H9 (cell line): ENCODE data around the gene GDPD2. TPM values are rescaled to one million over a fixed set of nuclear protein-coding genes. Genes with fewer than 3 reads are reported as not detected.
A peak's percentile ranks its signal among the peaks of the same experiment; 100 is the strongest.

Source experiments
- DNase-seq: peaks from one replicate; pipeline ENCODE4 v3.0.0-alpha.2; 2017
- H2AFZ ChIP-seq: one replicate; pipeline ENCODE4 v1.6.1; 2013; ENCODE audit warnings: mild to moderate bottlenecking, low read length, control low read depth, moderate library complexity
- H2AK5ac ChIP-seq: 2 replicates; pipeline ENCODE4 v1.6.1; 2013; ENCODE audit warnings: low read length, control low read depth, mixed read lengths; ENCODE audit not compliant: insufficient read length
- H2BK120ac ChIP-seq: one replicate; pipeline ENCODE4 v1.6.1; 2013; ENCODE audit warnings: low read depth, mild to moderate bottlenecking, low read length, control low read depth, inconsistent platforms; ENCODE audit not compliant: poor library complexity, severe bottlenecking
- H2BK12ac ChIP-seq: 2 replicates; pipeline ENCODE4 v1.6.1; 2013; ENCODE audit warnings: low read length, control low read depth, mixed read lengths, low read depth; ENCODE audit not compliant: insufficient read length
- H2BK15ac ChIP-seq: 2 replicates; pipeline ENCODE4 v1.6.1; 2013; ENCODE audit warnings: low read depth, low read length, control low read depth
- H2BK20ac ChIP-seq: one replicate; pipeline ENCODE4 v1.6.1; 2013; ENCODE audit warnings: low read depth, mild to moderate bottlenecking, low read length, control low read depth, inconsistent platforms; ENCODE audit not compliant: poor library complexity, severe bottlenecking
- H2BK5ac ChIP-seq: 2 replicates; pipeline ENCODE4 v1.6.1; 2013; ENCODE audit warnings: low read length, control low read depth, mixed read lengths; ENCODE audit not compliant: insufficient read length
- H3K14ac ChIP-seq: 2 replicates; pipeline ENCODE4 v1.6.1; 2013; ENCODE audit warnings: low read length, control low read depth; ENCODE audit not compliant: insufficient read depth
- H3K18ac ChIP-seq: 2 replicates; pipeline ENCODE4 v1.6.1; 2013; ENCODE audit warnings: low read depth, mild to moderate bottlenecking, mixed read lengths, low read length, control low read depth; ENCODE audit not compliant: insufficient read length
- H3K23ac ChIP-seq: 2 replicates; pipeline ENCODE4 v1.6.1; 2013; ENCODE audit warnings: low read length, control low read depth, mixed read lengths, low read depth; ENCODE audit not compliant: insufficient read length
- H3K23me2 ChIP-seq: 2 replicates; pipeline ENCODE4 v1.6.1; 2013; ENCODE audit warnings: low read depth, mild to moderate bottlenecking, mixed read lengths, low read length, control low read depth; ENCODE audit not compliant: insufficient read length, poor library complexity, severe bottlenecking
- H3K27ac ChIP-seq: 2 replicates; pipeline ENCODE4 v1.5.1; 2013; ENCODE audit warnings: low read length, control low read depth, mixed read lengths, low read depth; ENCODE audit not compliant: insufficient read length
- H3K27me3 ChIP-seq: 2 replicates; pipeline ENCODE4 v1.6.1; 2013; ENCODE audit warnings: low read length, control low read depth, inconsistent platforms; ENCODE audit not compliant: insufficient read depth
- H3K4ac ChIP-seq: 2 replicates; pipeline ENCODE4 v1.6.1; 2013; ENCODE audit warnings: low read depth, mild to moderate bottlenecking, control low read depth, inconsistent platforms, low read length, moderate library complexity
- H3K4me1 ChIP-seq: 2 replicates; pipeline ENCODE4 v1.6.1; 2013; ENCODE audit warnings: low read length, control low read depth, inconsistent platforms; ENCODE audit not compliant: insufficient read depth
- H3K4me2 ChIP-seq: 2 replicates; pipeline ENCODE4 v1.6.1; 2013; ENCODE audit warnings: low read length, control low read depth, mixed read lengths; ENCODE audit not compliant: insufficient read length, insufficient read depth
- H3K56ac ChIP-seq: 2 replicates; pipeline ENCODE4 v1.6.1; 2013; ENCODE audit warnings: low read depth, mild to moderate bottlenecking, mixed read lengths, low read length, control low read depth; ENCODE audit not compliant: insufficient read length
- H3K79me1 ChIP-seq: 2 replicates; pipeline ENCODE4 v1.6.1; 2013; ENCODE audit warnings: low read depth, mild to moderate bottlenecking, moderate library complexity, low read length, control low read depth, inconsistent platforms; ENCODE audit not compliant: insufficient read depth, poor library complexity, severe bottlenecking
- H3K79me2 ChIP-seq: 2 replicates; pipeline ENCODE4 v1.6.1; 2013; ENCODE audit warnings: low read length, control low read depth, inconsistent platforms; ENCODE audit not compliant: insufficient read depth
- H3K9ac ChIP-seq: 2 replicates; pipeline ENCODE4 v1.6.1; 2013; ENCODE audit warnings: low read length, control low read depth, mixed read lengths; ENCODE audit not compliant: insufficient read length; ENCODE audit errors: extremely low read depth
- H3K9me3 ChIP-seq: one replicate; pipeline ENCODE4 v1.6.1; 2013; ENCODE audit warnings: low read depth, low read length, inconsistent platforms; ENCODE audit not compliant: control insufficient read depth
- H3T11ph ChIP-seq: one replicate; pipeline ENCODE4 v1.6.1; 2013; ENCODE audit warnings: mild to moderate bottlenecking, low read length, control low read depth, inconsistent platforms
- H4K20me1 ChIP-seq: one replicate; pipeline ENCODE4 v1.6.1; 2013; ENCODE audit not compliant: control insufficient read depth, insufficient read length, insufficient read depth
- H4K5ac ChIP-seq: 2 replicates; pipeline ENCODE4 v1.6.1; 2013; ENCODE audit warnings: low read depth, mild to moderate bottlenecking, mixed read lengths, low read length, control low read depth; ENCODE audit not compliant: insufficient read length
- H4K8ac ChIP-seq: replicated peaks from 2 replicates; pipeline ENCODE4 v1.6.1; 2013; ENCODE audit warnings: low read length, control low read depth, mixed read lengths, low read depth; ENCODE audit not compliant: insufficient read length
- H4K91ac ChIP-seq: 2 replicates; pipeline ENCODE4 v1.6.1; 2013; ENCODE audit warnings: low read depth, mild to moderate bottlenecking, moderate library complexity, mixed read lengths, low read length, control low read depth; ENCODE audit not compliant: insufficient read length
- H3K27ac Mint-ChIP-seq, 3 experiments: 2 replicates in 2 of 3; 3 replicates in 1 of 3; pipeline ENCODE4 v1.8.0; 2020 to 2021; ENCODE audit warnings: mixed read lengths in 3 of 3, mild to moderate bottlenecking in 1 of 3, moderate library complexity in 1 of 3
- H3K27me3 Mint-ChIP-seq: 2 replicates; pipeline ENCODE4 v1.8.0; 2021; ENCODE audit warnings: low read depth, mild to moderate bottlenecking, moderate library complexity, mixed read lengths
- H3K36me3 Mint-ChIP-seq, 3 experiments: 2 replicates in 2 of 3; 3 replicates in 1 of 3; pipeline ENCODE4 v1.8.0; 2020 to 2021; ENCODE audit warnings: low read depth in 3 of 3, mixed read lengths in 3 of 3; ENCODE audit not compliant: insufficient read depth in 1 of 3
- H3K4me1 Mint-ChIP-seq, 2 experiments: 2 replicates each; pipeline ENCODE4 v1.8.0; 2020; ENCODE audit warnings: mixed read lengths in 2 of 2
- H3K4me3 Mint-ChIP-seq, 2 experiments: 2 replicates in 1 of 2; 3 replicates in 1 of 2; pipeline ENCODE4 v1.8.0; 2020 to 2021; ENCODE audit warnings: mild to moderate bottlenecking in 2 of 2, mixed read lengths in 2 of 2, moderate library complexity in 1 of 2
- H3K9me3 Mint-ChIP-seq, 2 experiments: 2 replicates in 1 of 2; 3 replicates in 1 of 2; pipeline ENCODE4 v1.8.0; 2020; ENCODE audit warnings: mild to moderate bottlenecking in 2 of 2, mixed read lengths in 2 of 2, moderate library complexity in 1 of 2
- WGBS: extraction: QIAGEN DNeasy Blood & Tissue Kit; methylation state at CpG from one replicate; pipeline ENCODE4 v1.1.7; 2013; ENCODE audit warnings: missing lambda C conversion rate, low lambda C conversion rate, mixed read lengths; ENCODE audit not compliant: insufficient read length; ENCODE audit errors: extremely low coverage; 5-methylcytosine and 5-hydroxymethylcytosine counted together
- total RNA-seq: library from RNA; stranded (reverse); gene quantifications from 2 replicates; pipeline ENCODE4 v1.2.1, GENCODE V29; 2021
- TF ChIP-seq, protein P1 (sequence below): fragments of 200-600 bp; sonication (generic); conservative IDR thresholded peaks from 3 replicates; pipeline ENCODE4 v1.8.0; 2021; ENCODE audit warnings: antibody characterized with exemption, mild to moderate bottlenecking

The GDPD2 gene
- total RNA-seq, 1 experiment from 2014 or later = 13.9 TPM

DNA sequence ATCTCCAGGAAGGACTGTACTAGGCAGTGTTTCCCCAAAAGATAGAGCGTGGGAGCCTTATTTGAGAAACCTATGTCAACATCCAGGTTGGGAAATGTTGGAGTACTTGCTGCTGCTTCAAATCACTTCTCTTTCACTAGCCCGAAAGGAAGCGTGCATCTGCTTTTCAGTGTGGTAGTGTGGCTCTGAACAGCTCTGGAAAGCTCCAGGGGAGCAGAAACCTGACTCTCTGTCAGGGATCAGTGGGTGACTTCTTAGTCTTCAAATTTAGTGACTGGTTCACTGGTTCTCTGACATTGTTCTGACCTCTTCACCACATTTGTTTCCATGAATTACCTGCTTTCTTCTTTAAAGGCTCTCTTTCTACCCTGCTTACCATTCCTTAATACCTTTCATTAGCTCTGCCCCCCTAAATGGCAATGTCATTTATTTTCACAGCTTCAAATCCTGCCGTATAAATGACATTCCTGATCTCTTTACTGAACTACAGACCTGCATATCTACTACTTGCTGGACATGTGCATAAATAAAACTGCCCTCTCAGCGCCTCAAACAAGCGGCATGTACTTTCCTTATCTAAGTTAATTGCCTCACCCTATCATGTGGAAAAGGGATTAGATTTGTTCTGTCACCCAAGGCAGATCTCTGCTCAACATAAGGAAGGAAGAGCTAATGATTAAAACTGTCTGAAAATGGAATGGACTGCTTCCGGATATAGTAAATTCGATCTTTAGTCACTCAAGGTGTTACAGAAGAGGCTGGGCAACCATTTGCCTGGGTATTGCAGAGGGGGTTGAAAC lies 58.6 kb downstream of the GDPD2 start:
- Histone ChIP-seq H2BK120ac (no peak overlapping the region), H2BK12ac (no peak overlapping the region), H3K56ac (no peak overlapping the region), H2BK5ac (no peak overlapping the region), H3K27me3 (no peaks in the 10 kb centered on the region), H4K8ac (no peak overlapping the region), H3K14ac (no peak overlapping the region), H3K4me2 (no peak overlapping the region), H3K9me3 (peaks cover 34% of the 10 kb centered on the region), H3K23me2 (no peaks in the 10 kb centered on the region), H4K91ac (no peak overlapping the region), H3K79me1 (peaks cover 6% of the 10 kb centered on the region), H2BK15ac (no peak overlapping the region), H2BK20ac (no peak overlapping the region), H3K23ac (no peak overlapping the region), H3K4me1 (peaks cover 12% of the 10 kb centered on the region; the same call in 1 of the 2 replicates), H3K79me2 (no peaks in the 10 kb centered on the region), H4K20me1 (no peaks in the 10 kb centered on the region), H3K27ac (no peak overlapping the region), H4K5ac (no peak overlapping the region), H2AK5ac (no peak overlapping the region), H3K4ac (no peak overlapping the region), H2AFZ (no peak overlapping the region), H3T11ph (no peak overlapping the region), H3K18ac (no peak overlapping the region), H3K9ac (no peak overlapping the region)
- Mint-ChIP-seq H3K36me3 (peaks cover 23 to 57% (median 42%) of the 10 kb centered on the region in 3 experiments), H3K4me1 (peaks cover 69 to 78% of the 10 kb centered on the region in 2 experiments), H3K9me3 (peaks cover 63 to 70% of the 10 kb centered on the region in 2 experiments), H3K27ac (peak overlapping the region in 1 of 3 experiments; percentile 10; a peak in 1 of 7 replicates), H3K4me3 (no peak overlapping the region), H3K27me3 (no peaks in the 10 kb centered on the region)
- WGBS = no CpG with 5 or more reads among the region's 8 CpGs
- DNase-seq = no peak
- TF ChIP-seq, protein P1, sequence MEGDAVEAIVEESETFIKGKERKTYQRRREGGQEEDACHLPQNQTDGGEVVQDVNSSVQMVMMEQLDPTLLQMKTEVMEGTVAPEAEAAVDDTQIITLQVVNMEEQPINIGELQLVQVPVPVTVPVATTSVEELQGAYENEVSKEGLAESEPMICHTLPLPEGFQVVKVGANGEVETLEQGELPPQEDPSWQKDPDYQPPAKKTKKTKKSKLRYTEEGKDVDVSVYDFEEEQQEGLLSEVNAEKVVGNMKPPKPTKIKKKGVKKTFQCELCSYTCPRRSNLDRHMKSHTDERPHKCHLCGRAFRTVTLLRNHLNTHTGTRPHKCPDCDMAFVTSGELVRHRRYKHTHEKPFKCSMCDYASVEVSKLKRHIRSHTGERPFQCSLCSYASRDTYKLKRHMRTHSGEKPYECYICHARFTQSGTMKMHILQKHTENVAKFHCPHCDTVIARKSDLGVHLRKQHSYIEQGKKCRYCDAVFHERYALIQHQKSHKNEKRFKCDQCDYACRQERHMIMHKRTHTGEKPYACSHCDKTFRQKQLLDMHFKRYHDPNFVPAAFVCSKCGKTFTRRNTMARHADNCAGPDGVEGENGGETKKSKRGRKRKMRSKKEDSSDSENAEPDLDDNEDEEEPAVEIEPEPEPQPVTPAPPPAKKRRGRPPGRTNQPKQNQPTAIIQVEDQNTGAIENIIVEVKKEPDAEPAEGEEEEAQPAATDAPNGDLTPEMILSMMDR = no peak
